Astrocyte (in vitro differentiated cells and primary cell): ENCODE measurements around the gene SRRM4. TPM values are rescaled to one million over a fixed set of nuclear protein-coding genes. Genes with fewer than 3 reads are reported as not detected.

Experiments used
- DNase-seq: peaks from one replicate; pipeline ENCODE4 v3.0.0-alpha.2; 2010; ENCODE audit warnings: low read depth
- FAIRE-seq: peaks from 2 replicates; lab custom pipeline; 2011; peaks lifted over from hg19 to GRCh38; lab: Jason Lieb, UNC
- H2AFZ ChIP-seq: 2 replicates; pipeline ENCODE4 v1.6.0; 2012; ENCODE audit warnings: low read depth, low read length, inconsistent platforms
- H3K27ac ChIP-seq: 2 replicates; pipeline ENCODE4 v1.5.1; 2011; ENCODE audit warnings: low read depth, low read length, inconsistent platforms
- H3K27me3 ChIP-seq: 2 replicates; pipeline ENCODE4 v1.6.0; 2011; ENCODE audit warnings: low read length, inconsistent platforms; ENCODE audit not compliant: insufficient read depth
- H3K36me3 ChIP-seq: 2 replicates; pipeline ENCODE4 v1.5.1; 2011; ENCODE audit warnings: low read length, inconsistent platforms; ENCODE audit not compliant: insufficient read depth
- H3K4me1 ChIP-seq: 2 replicates; pipeline ENCODE4 v1.5.1; 2011; ENCODE audit warnings: low read length, inconsistent platforms; ENCODE audit not compliant: insufficient read depth
- H3K4me2 ChIP-seq: 2 replicates; pipeline ENCODE4 v1.6.0; 2012; ENCODE audit warnings: low read length, inconsistent platforms
- H3K4me3 ChIP-seq: 2 replicates; pipeline ENCODE4 v1.5.1; 2011; ENCODE audit warnings: low read depth, mild to moderate bottlenecking, low read length, inconsistent platforms; ENCODE audit not compliant: insufficient read depth
- H3K79me2 ChIP-seq: 2 replicates; pipeline ENCODE4 v1.6.0; 2012; ENCODE audit warnings: mild to moderate bottlenecking, low read length, inconsistent platforms; ENCODE audit not compliant: insufficient read depth
- H3K9ac ChIP-seq: 2 replicates; pipeline ENCODE4 v1.6.0; 2012; ENCODE audit warnings: mild to moderate bottlenecking, low read length, inconsistent platforms
- H3K9me3 ChIP-seq: 2 replicates; pipeline ENCODE4 v1.5.1; 2012; ENCODE audit warnings: low read depth, mild to moderate bottlenecking, low read length, inconsistent platforms; ENCODE audit not compliant: insufficient read depth
- H4K20me1 ChIP-seq: 2 replicates; pipeline ENCODE4 v1.6.0; 2012; ENCODE audit warnings: low read length, inconsistent platforms; ENCODE audit not compliant: insufficient read depth
- H3K27ac Mint-ChIP-seq: one replicate; pipeline ENCODE4 v1.8.0; 2021; ENCODE audit warnings: mild to moderate bottlenecking, mixed read lengths; ENCODE audit not compliant: unreplicated experiment
- H3K27me3 Mint-ChIP-seq: one replicate; pipeline ENCODE4 v1.8.0; 2021; ENCODE audit warnings: low read depth, mixed read lengths; ENCODE audit not compliant: unreplicated experiment
- H3K36me3 Mint-ChIP-seq: one replicate; pipeline ENCODE4 v1.8.0; 2021; ENCODE audit warnings: low read depth, mixed read lengths; ENCODE audit not compliant: unreplicated experiment
- H3K4me1 Mint-ChIP-seq: one replicate; pipeline ENCODE4 v1.8.0; 2021; ENCODE audit warnings: low read depth, mixed read lengths; ENCODE audit not compliant: unreplicated experiment
- H3K4me3 Mint-ChIP-seq: one replicate; pipeline ENCODE4 v1.8.0; 2021; ENCODE audit warnings: mild to moderate bottlenecking, moderate library complexity, mixed read lengths; ENCODE audit not compliant: unreplicated experiment
- H3K9me3 Mint-ChIP-seq: one replicate; pipeline ENCODE4 v1.8.0; 2021; ENCODE audit warnings: mild to moderate bottlenecking, mixed read lengths; ENCODE audit not compliant: unreplicated experiment
- CTCF ChIP-seq: IDR thresholded peaks from 2 replicates; pipeline ENCODE4 v1.5.1; 2011; ENCODE audit warnings: low read depth, mild to moderate bottlenecking, inconsistent platforms, low read length, moderate library complexity; ENCODE audit not compliant: insufficient read depth
- EZH2 ChIP-seq: IDR thresholded peaks from 2 replicates; pipeline ENCODE4 v1.6.1; 2012; ENCODE audit warnings: mild to moderate bottlenecking, low read length, inconsistent platforms; ENCODE audit not compliant: insufficient read depth
- total RNA-seq: library from RNA; stranded (reverse); gene quantifications from 2 replicates; pipeline ENCODE4 v1.2.1, GENCODE V29; 2021

The SRRM4 gene
- total RNA-seq, 1 donor from 2014 or later, result 0.30 TPM

GRCh38 chr12:119136811-119137410 is 155.6 kb downstream of the SRRM4 start:
- Histone ChIP-seq H3K4me1 (no peaks in the 10 kb centered on the region), H3K27ac (no peak overlapping the region), H3K4me3 (no peak overlapping the region), H3K79me2 (no peaks in the 10 kb centered on the region), H3K36me3 (no peaks in the 10 kb centered on the region), H2AFZ (no peak overlapping the region), H3K9ac (no peak overlapping the region), H3K27me3 (no peaks in the 10 kb centered on the region), H3K4me2 (no peak overlapping the region), H3K9me3 (peaks cover 7% of the 10 kb centered on the region), H4K20me1 (no peaks in the 10 kb centered on the region)
- no peak overlapping the region for H3K27ac Mint-ChIP-seq
- H3K27me3 Mint-ChIP-seq, result peaks cover 7% of the 10 kb centered on the region
- no peaks in the 10 kb centered on the region for H3K4me1 Mint-ChIP-seq
- no peak overlapping the region for H3K4me3 Mint-ChIP-seq
- DNase-seq, result no peak
- TF ChIP-seq EZH2 (no peak), CTCF (no peak)
- no peak for FAIRE-seq
- no peaks in the 10 kb centered on the region for H3K36me3 Mint-ChIP-seq
- H3K9me3 Mint-ChIP-seq, result peaks cover 2% of the 10 kb centered on the region

- no peaks in the 10 kb centered on the region for H3K36me3 ChIP-seq
- H3K4me3 Mint-ChIP-seq, result no peak overlapping the region
- H3K27ac Mint-ChIP-seq, result no peak overlapping the region
Observed at GRCh38 chr12:119139448-119139847, 158.1 kb downstream of the SRRM4 start.

More at GRCh38 chr12:119139448-119139847, 158.1 kb downstream of the SRRM4 start:
- Histone ChIP-seq H2AFZ (no peak overlapping the region), H3K9ac (no peak overlapping the region), H3K9me3 (no peaks in the 10 kb centered on the region), H3K27me3 (no peaks in the 10 kb centered on the region), H3K4me2 (no peak overlapping the region), H3K27ac (no peak overlapping the region), H3K79me2 (no peaks in the 10 kb centered on the region), H4K20me1 (no peaks in the 10 kb centered on the region), H3K4me3 (no peak overlapping the region), H3K4me1 (no peaks in the 10 kb centered on the region)
- Mint-ChIP-seq H3K9me3 (peaks cover 2% of the 10 kb centered on the region), H3K27me3 (peaks cover 7% of the 10 kb centered on the region), H3K36me3 (no peaks in the 10 kb centered on the region), H3K4me1 (peaks cover 3% of the 10 kb centered on the region)
- TF ChIP-seq EZH2 (no peak), CTCF (no peak)
- no peak for FAIRE-seq
- DNase-seq, result no peak
